HL-60 (cell line): ENCODE results near the gene ADAM29.
"Not testable (repeated sequence)": the region's sequence is repeated elsewhere in the genome, so short reads cannot be mapped to it uniquely, and the experiment has no call there.

Experiments used
- DNase-seq, 2 experiments: peaks; one replicate each; pipeline ENCODE4 v3.0.0-alpha.2; 2010 to 2020; ENCODE audit warnings: low read depth in 1 of 2, low spot score in 1 of 2
- H3K27ac ChIP-seq: fragments of 250-450 bp; sonication (Bioruptor Pico); replicated peaks from 2 replicates; pipeline ENCODE4 v1.5.1; 2020; ENCODE audit warnings: mild to moderate bottlenecking, moderate library complexity
- H3K27me3 ChIP-seq: fragments of 250-450 bp; sonication (Bioruptor Pico); 2 replicates; pipeline ENCODE4 v1.5.1; 2021; ENCODE audit warnings: mild to moderate bottlenecking, moderate library complexity; ENCODE audit not compliant: insufficient read depth, poor library complexity, severe bottlenecking
- H3K4me3 ChIP-seq: replicated peaks from 2 replicates; pipeline ENCODE4 v1.5.1; 2011; ENCODE audit warnings: mild to moderate bottlenecking, control low read depth, low read length; ENCODE audit not compliant: insufficient read depth
- GABPA ChIP-seq: IDR thresholded peaks from 2 replicates; pipeline ENCODE4 v1.6.1; 2012; ENCODE audit warnings: low read depth
- POLR2AphosphoS5 ChIP-seq: IDR thresholded peaks from 2 replicates; pipeline ENCODE4 v1.6.1; 2012; ENCODE audit warnings: low read depth
- SPI1 ChIP-seq: IDR thresholded peaks from 2 replicates; pipeline ENCODE4 v1.6.1; 2012; ENCODE audit warnings: low read depth, mild to moderate bottlenecking, borderline replicate concordance
- long read RNA-seq: library from polyadenylated mRNA; unstranded; transcript quantifications from one replicate; pipeline ENCODE4 v2.0.0, GENCODE V29; 2020
- TF ChIP-seq, protein P1 (sequence below): IDR thresholded peaks from 2 replicates; pipeline ENCODE4 v1.6.1; 2012; ENCODE audit warnings: low read depth; ENCODE audit not compliant: insufficient replicate concordance
- TF ChIP-seq, protein P2 (sequence below): IDR thresholded peaks from one replicate; pipeline ENCODE4 v1.5.1; 2011; ENCODE audit warnings: low read length, control low read depth, inconsistent platforms; ENCODE audit not compliant: insufficient read depth

The ADAM29 gene
- long read RNA-seq: 0 reads

DNA sequence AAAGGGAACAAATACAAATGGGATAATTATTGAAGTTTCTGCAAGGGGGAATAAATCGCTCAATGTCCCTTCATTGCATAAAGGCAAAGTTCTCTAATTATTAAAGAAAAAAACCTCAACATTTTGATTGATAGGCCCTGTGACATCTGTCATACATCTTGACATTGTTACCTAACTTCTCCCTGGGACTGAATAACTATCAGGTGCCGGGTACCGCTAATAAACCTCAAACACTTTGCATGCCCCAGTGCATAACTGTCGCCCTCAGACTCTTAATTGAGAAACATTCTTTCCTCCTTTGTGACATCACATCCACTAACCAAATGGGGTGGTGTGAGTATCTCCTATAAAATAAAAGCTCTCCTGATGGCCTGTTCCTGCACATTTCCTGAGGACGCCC is at the start of gene ADAM29:
TSS of gene ADAM29 (plus strand) at position 301 of the 400 bp plus-strand sequence. CDS start 57,168 bp downstream, outside the sequence.
- TF ChIP-seq GABPA (no peak), SPI1 (no peak), POLR2AphosphoS5 (no peak)
- TF ChIP-seq, protein P1, sequence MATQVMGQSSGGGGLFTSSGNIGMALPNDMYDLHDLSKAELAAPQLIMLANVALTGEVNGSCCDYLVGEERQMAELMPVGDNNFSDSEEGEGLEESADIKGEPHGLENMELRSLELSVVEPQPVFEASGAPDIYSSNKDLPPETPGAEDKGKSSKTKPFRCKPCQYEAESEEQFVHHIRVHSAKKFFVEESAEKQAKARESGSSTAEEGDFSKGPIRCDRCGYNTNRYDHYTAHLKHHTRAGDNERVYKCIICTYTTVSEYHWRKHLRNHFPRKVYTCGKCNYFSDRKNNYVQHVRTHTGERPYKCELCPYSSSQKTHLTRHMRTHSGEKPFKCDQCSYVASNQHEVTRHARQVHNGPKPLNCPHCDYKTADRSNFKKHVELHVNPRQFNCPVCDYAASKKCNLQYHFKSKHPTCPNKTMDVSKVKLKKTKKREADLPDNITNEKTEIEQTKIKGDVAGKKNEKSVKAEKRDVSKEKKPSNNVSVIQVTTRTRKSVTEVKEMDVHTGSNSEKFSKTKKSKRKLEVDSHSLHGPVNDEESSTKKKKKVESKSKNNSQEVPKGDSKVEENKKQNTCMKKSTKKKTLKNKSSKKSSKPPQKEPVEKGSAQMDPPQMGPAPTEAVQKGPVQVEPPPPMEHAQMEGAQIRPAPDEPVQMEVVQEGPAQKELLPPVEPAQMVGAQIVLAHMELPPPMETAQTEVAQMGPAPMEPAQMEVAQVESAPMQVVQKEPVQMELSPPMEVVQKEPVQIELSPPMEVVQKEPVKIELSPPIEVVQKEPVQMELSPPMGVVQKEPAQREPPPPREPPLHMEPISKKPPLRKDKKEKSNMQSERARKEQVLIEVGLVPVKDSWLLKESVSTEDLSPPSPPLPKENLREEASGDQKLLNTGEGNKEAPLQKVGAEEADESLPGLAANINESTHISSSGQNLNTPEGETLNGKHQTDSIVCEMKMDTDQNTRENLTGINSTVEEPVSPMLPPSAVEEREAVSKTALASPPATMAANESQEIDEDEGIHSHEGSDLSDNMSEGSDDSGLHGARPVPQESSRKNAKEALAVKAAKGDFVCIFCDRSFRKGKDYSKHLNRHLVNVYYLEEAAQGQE: no peak
- TF ChIP-seq, protein P2, sequence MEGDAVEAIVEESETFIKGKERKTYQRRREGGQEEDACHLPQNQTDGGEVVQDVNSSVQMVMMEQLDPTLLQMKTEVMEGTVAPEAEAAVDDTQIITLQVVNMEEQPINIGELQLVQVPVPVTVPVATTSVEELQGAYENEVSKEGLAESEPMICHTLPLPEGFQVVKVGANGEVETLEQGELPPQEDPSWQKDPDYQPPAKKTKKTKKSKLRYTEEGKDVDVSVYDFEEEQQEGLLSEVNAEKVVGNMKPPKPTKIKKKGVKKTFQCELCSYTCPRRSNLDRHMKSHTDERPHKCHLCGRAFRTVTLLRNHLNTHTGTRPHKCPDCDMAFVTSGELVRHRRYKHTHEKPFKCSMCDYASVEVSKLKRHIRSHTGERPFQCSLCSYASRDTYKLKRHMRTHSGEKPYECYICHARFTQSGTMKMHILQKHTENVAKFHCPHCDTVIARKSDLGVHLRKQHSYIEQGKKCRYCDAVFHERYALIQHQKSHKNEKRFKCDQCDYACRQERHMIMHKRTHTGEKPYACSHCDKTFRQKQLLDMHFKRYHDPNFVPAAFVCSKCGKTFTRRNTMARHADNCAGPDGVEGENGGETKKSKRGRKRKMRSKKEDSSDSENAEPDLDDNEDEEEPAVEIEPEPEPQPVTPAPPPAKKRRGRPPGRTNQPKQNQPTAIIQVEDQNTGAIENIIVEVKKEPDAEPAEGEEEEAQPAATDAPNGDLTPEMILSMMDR: no peak

DNA sequence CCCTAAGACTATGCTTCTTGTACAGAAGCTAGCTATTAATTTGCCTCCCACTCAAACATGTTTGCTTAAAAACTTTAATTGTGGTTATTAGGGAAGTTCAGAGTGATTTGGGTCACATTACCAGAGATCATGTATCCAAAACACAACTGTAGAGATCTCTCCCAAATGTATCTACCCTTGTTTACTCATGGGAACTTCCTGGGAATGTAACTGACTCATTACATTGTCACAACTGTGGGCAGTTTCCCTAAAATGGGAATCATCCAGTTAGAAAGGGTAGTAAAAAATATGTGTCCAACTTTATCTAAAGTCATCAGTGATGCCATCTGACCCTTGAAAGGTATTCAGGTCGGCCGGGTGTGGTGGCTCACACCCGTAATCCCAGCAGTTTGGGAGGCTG is 48.8 kb upstream of the ADAM29 start:
- H3K4me3 ChIP-seq: no peak overlapping the region
- no peak overlapping the region for H3K27ac ChIP-seq
- no peak for TF ChIP-seq POLR2AphosphoS5
- TF ChIP-seq, protein P1: no peak
- DNase-seq: no peak
- H3K27me3 ChIP-seq: no peaks in the 10 kb centered on the region

More for the DNA sequence above, at the start of gene ADAM29:
- DNase-seq: no peak
- Histone ChIP-seq H3K4me3 (no peak within 1 kb of the TSS), H3K27me3 (no peaks in the 10 kb centered on the region), H3K27ac (no peak within 1 kb of the TSS)

DNA sequence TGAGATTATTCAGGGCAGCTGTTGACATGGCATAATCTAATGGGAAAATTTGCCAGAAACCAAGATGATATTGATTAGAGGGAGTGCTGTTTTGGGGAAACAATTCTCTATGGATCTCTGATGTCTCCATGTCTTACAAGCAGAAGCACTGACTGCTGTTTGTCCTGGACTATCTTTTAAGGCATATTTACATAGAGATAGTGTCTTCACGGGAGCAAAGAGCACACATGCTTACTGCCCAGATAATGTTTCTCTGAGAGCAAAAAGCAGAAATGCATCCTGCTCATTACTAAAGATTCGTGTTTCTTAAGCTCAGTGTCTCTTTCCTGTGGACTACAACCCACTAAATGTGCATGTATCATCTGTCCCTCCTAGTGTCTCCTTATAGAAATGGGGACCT is 47.8 kb upstream of the ADAM29 start:
- H3K27me3 ChIP-seq: no peaks in the 10 kb centered on the region
- H3K4me3 ChIP-seq: no peak overlapping the region
- DNase-seq: no peak
- TF ChIP-seq POLR2AphosphoS5 (no peak), GABPA (no peak), SPI1 (no peak)
- TF ChIP-seq, protein P1: no peak
- TF ChIP-seq, protein P2: no peak
- no peak overlapping the region for H3K27ac ChIP-seq

DNA sequence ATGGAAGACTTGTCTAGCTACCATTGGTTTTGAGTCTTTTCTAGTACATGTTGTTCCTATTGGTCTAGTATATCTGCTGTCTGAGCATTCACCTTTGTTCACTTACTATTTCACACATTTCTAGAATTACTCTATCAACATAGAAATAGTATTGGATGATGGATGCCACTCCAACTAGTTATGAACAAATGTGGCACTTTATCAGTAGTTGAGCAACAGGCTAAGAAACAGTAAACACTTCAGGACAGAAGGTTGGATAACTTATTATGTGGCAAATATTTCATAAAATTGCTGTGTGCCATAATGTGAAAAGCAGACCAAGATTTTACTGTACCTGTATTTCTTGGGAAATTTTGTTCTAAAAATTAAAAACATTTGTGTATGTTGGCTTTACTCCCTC is 46.8 kb upstream of the ADAM29 start:
- Histone ChIP-seq H3K27me3 (no peaks in the 10 kb centered on the region), H3K4me3 (no peak overlapping the region), H3K27ac (no peak overlapping the region)
- DNase-seq: no peak
- TF ChIP-seq SPI1 (no peak), GABPA (no peak), POLR2AphosphoS5 (no peak)
- TF ChIP-seq, protein P2: no peak
- TF ChIP-seq, protein P1: no peak

DNA sequence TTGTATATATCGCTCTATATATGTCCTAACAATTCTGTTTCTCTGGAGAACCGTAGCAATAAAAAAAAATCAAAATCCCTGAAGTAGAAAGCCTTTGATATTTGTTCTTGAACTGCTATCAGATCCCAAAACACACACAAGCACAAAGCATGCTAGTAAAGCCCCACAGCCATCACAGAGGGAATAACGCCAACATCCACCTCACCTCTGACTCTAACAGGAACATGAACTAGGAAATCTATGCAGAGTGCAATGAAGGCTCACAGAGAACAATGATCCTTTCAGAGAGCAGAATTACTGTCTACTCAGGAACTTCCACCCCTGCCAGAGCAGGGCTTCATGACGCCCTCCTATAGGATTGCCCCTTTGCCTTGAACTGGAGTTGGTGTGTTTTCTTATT is 45.0 kb upstream of the ADAM29 start:
- H3K27me3 ChIP-seq, H3K4me3 ChIP-seq, H3K27ac ChIP-seq, DNase-seq: not testable (repeated sequence)
